NCI-H1092 (cell line): ENCODE measurements around the gene SLC35F6.

Experiments used
- DNase-seq: peaks from one replicate; lab custom pipeline; 2025; lab: John Stamatoyannopoulos, UW

Gene SLC35F6

DNA sequence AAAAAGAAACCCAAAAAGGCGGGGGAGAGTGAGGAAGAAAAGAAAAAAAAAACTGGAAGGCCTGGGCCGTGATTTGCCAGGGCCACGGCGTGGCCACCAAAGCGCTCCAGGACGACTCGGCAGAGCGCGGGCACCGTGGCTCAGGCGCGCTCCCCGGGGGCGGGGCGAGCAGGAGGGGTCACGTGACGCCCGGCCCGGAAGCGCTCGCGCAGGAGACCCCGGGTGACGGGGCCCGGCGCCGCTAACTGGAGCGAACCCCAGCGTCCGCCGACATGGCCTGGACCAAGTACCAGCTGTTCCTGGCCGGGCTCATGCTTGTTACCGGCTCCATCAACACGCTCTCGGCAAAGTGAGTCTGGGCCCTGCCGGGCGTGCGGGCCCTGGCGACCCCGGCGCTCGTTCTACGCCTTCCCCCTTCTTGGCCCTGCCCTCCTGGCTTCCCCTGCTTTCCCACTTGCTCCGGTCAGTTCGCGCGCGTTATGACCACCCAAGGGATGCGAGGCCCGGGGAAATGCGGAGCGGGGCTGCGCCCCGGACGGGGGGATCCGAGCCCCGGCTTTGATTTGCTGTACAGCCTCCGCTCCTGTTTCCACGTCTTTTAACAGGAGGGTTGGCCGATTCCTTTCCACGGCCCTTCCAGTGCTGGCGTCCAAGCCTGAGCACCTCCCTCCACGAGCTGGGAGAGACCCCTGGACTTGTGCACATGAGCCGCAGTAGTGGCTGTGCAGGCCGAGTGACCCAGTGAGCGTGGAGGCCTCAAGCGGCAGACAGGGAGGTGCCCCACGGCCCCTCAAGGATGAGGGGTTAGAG is at the start of gene SLC35F6:
SLC35F6 (plus strand) TSS at position 207 of the 810 bp plus-strand sequence; CDS start at position 273, 66 bp downstream.
- DNase-seq: peak; percentile 62

DNA sequence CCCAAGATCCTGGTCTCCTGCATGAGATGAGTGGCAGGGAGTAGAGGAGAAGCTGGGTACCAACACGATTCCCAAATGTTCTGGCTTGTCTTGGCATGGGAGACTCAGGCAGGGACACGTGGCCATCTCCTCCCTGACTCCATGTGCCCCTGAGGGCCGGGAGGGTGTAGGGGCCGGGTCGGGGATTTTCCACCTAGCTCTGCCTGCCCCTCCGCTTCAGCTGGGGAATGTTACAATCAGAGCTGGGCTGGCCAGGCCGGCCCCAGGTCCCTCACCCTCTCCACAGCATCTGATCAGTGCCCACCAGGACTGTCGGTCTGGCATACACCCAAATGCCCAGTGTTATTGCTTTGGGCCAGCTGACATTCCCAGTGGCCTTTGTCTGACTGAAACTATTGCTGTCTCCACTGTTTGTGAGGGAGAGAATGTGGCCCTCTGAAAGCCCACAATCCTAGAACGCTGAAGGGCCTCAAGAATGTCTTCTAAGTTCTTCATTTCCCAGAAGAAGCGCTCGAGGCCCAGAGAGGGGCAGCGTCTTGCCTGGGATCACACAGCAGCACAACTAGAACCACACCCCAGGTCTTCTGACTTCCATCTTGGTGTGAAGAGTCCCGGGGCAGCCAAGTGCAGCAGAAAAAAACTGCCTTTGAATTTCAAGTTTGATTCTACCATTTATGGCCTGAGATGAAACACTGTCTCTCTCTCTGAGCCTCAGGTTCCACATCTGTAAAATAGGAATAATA is 48.4 kb upstream of the SLC35F6 start:
- no peak for DNase-seq

DNA sequence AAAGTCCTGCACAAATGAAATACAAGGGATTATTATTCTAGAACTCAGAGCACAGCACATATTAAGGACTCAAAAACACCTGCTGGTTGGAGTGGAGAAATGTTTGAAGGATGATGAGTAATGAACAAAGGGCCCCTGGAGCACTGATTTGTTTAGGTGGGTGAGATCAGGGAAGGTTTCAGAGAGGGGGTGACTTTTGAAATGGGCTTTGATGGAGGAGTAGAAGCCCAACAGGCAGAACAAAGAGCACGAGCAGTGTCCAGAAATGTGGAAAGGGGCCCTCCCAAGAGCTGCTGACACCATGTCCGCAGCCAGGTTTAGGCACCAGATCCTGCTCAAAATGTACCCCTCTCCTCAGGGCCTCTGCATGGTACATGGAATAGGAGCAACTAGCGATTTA is 47.7 kb upstream of the SLC35F6 start:
- no peak for DNase-seq

DNA sequence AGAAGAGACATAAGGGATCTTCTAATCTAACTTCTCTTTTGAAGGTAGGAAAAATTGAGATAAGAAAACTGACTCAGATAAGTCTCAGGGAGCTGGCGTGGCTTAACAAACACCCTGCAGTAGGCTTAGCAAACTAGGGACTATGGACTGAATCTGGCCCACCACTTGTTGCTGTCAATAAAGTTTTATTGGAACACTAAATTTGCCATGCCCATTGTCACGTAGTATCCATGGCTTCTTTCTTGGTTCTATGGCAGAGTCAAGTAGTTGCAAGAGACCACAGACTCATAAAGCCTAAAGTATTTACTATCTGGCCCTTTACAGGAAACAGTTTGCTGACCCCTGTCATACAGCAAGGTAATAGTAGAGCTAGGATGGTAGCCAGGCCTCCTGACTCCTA is 47.3 kb upstream of the SLC35F6 start:
- no peak for DNase-seq

- DNase-seq: no peak
Measured at GRCh38 chr2:26717362-26717761, 46.7 kb upstream of the SLC35F6 start.

GRCh38 chr2:26718949-26719686 is 45.0 kb upstream of the SLC35F6 start:
- DNase-seq: no peak

DNA sequence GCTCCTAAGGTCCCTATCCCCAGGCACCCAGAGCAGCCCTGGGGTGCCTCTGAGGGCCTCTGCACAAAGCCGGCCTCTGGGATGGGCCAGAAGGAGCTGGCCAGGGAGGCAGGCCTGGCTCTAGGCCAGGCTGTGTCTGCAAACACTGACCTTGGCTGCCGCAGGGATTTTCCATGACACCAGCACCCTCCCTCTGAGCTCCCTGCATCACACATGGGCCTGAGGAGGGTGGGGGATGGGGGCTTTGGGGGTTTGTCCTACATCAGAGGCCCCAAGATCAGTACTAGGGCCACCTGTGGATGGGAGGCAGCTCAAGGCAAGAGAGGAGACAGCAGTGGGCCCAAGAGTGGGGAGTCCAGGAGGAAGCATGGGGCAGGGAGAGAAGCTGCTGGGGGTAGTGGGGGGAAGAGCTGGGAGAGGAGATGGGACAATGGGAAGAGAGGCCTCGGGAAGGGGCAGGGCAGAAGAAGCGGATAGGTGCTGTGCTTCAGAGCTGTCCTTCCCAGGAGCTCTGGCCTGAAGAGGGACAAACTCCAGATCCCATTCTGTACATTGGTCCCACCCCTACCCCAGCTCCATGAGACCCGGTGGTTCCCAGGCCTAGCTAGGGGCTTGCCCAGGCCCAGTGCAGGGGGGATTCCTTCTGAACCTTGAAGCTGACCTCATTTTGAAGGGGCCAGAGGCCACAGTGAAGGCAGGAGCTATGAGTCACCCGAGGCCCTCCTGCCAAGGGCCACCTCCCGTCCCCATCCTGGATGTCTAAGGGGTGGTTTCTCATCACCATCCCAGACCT is 43.6 kb upstream of the SLC35F6 start:
- peak; percentile 62 for DNase-seq

DNA sequence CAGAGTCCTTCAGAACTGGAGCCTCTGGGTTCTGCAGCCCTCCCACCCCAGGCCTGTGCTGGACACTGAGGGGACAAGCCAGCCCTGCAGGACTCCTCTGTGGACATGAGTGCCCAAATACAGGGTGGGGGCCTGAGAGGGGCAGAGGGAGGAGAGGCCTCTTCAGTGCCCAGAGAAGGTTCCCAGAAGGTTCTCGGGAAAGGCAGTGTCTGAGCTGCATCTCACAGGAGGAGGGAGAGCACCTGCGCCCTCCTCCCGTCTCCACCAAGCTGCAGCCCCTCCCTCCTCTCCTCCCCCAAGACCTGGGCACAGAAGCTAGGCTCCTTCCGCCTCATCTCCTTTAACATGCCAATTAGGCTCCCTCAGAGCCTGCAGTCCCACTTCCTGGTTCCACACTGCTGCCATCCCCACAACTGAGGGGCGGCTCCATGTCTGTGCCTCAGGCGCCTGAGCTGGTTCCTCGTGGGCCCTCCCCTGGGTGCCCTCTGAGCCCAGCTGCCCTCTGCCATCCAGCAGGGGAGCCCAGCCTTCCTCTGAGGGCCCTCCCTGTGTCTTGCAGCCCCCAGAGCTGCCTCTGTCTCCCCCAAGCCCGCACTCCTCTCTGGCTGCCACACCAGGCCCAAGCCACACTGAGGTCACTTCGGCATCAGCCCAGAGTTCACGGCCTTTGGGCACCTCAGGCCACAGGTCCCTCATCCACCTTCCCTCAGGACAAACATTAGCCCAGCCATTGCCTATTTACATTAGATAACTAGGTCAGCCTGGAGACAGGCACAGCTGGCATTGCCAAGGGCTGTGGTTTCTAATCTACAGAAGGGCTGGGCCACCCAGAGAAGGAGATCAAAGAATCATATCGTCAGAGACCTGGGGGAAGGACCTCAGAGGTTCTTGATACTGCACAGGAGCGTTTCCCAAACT is 42.7 kb upstream of the SLC35F6 start:
- no peak for DNase-seq

- DNase-seq: no peak
Measured at GRCh38 chr2:26722328-26722727, 41.8 kb upstream of the SLC35F6 start.

DNA sequence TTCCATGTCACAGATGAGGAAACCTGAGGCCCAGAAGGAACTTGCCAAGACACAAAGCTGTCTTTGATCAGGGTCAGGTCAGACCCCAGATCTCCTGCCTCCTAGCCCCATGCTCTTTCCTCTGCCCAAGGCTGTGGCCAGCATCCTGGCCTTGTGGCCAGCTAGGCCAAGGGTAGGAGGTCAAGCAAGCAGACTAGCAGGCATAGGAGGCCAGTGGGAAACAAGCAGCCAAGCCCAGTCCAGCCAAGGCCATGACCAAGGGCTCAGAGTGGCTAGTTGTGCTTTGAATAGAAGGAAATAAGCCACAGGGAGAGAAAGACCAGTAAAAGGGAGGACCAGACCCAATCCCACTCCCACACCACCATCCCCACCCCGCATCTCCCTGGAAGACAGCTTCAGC is 41.2 kb upstream of the SLC35F6 start:
- no peak for DNase-seq

- no peak for DNase-seq
Measured at GRCh38 chr2:26723475-26723874, 40.6 kb upstream of the SLC35F6 start.

GRCh38 chr2:26723991-26724750 is 39.9 kb upstream of the SLC35F6 start:
- DNase-seq: no peak

DNA sequence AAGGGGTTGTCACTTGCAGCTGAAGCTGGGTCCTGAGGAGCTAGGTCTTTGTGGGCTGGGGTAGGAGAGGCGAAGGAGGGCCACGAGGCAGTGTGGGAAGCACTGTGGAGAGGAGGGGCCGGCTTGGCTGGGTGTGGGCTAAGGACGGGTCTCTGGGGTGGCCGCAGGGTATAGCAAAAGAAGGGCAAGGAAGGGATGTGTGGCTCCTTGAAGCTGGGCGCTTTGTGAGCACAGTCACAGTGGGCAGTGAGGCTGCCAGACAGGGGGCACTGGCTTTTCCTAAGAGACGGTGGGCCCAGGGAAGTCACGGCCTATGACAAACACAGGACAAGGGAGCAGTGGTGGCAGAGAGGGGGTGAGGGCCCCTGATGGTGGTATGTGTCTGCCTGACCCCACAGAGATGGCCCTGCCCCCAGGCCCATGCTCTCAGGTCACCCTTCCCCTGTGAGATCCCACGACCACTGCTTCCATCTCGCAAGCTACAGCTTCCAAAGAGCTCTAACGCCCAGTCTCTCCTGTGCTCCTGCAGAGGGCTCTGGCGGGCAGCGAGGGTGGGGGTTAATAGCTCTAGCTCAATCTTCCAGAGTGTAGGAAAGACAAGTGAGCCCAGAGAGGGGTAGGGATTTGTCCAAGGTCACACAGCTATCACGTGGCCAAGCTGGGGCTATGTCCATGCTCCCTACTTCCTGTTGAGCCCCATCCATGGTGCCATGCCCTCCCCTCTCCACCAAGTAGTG is 39.1 kb upstream of the SLC35F6 start:
- no peak for DNase-seq

GRCh38 chr2:26725521-26725820 is 38.6 kb upstream of the SLC35F6 start:
- no peak for DNase-seq

GRCh38 chr2:26726228-26726627 is 37.9 kb upstream of the SLC35F6 start:
- DNase-seq: no peak

GRCh38 chr2:26727641-26728561 is 36.2 kb upstream of the SLC35F6 start:
- DNase-seq: no peak

- no peak for DNase-seq
Measured at GRCh38 chr2:26729311-26729710, 34.8 kb upstream of the SLC35F6 start.
